ENCODE results near the gene FTCDNL1. TPM values are rescaled to one million over a fixed set of nuclear protein-coding genes. Genes with fewer than 3 reads are reported as not detected.

The FTCDNL1 gene
- polyA plus RNA-seq, 1 of the 3 experiments (the other 2 are of a cell fraction): not detected

- no peaks in the 10 kb centered on the region for H3K79me2 ChIP-seq (ENCODE audit: insufficient read depth)
- H3K4me1 ChIP-seq (ENCODE audit: control insufficient read depth in 1 of 2, insufficient read depth in 2 of 2, low read depth in 1 of 2, low read length in 1 of 2): no peaks in the 10 kb centered on the region
- no peaks in the 10 kb centered on the region for H3K36me3 ChIP-seq (replicated peaks in 1 of 2; ENCODE audit: control insufficient read depth in 1 of 2, insufficient read depth in 2 of 2, low read length in 1 of 2)
- 7% methylated on average over 7 of the region's 7 CpGs for WGBS (ENCODE audit: low lambda C conversion rate)
- H2AFZ ChIP-seq (ENCODE audit: low read depth): no peak overlapping the region
- H3K9me3 ChIP-seq: no peaks in the 10 kb centered on the region
- no peak overlapping the region for H3K9ac ChIP-seq
- H4K20me1 ChIP-seq (ENCODE audit: insufficient read depth): no peaks in the 10 kb centered on the region
- no peak overlapping the region for H3K4me3 ChIP-seq (ENCODE audit: low read depth in 2 of 2, low read length in 1 of 2)
- H3K9me2 ChIP-seq: peaks cover 2% of the 10 kb centered on the region; the same call in 1 of the 2 replicates
- POLR2A ChIA-PET: interaction anchor here (0.6 kb wide), 1 partner anchor 72 kb away, joined by 4 read pairs; no protein-coding TSS in a partner anchor
- TF ChIP-seq GATA2 (CRISPR knock-in tag; IDR thresholded peaks at IDR 0.05): no peak
- no peak for TF ChIP-seq MXI1 (IDR thresholded peaks at IDR 0.05; ENCODE audit: low read depth, low read length)
- TF ChIP-seq NRF1 (IDR thresholded peaks at IDR 0.05; ENCODE audit: low read depth, low read length): no peak
- TF ChIP-seq SMC3 (IDR thresholded peaks at IDR 0.05; ENCODE audit: low read depth, low read length): no peak
- TF ChIP-seq MAX (IDR thresholded peaks at IDR 0.05; ENCODE audit: low read depth): no peak
- TF ChIP-seq USF2 (IDR thresholded peaks at IDR 0.05; ENCODE audit: borderline replicate concordance, low read depth, low read length): no peak
- TF ChIP-seq CHD2 (IDR thresholded peaks at IDR 0.05; ENCODE audit: low read length, partially characterized antibody): no peak
- TF ChIP-seq CTCF (IDR thresholded peaks at IDR 0.05): no peak
- no peak for TF ChIP-seq RAD21 (IDR thresholded peaks at IDR 0.05; ENCODE audit: low read length)
- H3K27ac ChIP-seq (ENCODE audit: low read depth in 2 of 2, low read length in 1 of 2): no peak overlapping the region
- CTCF ChIA-PET: no interaction called here
- no peaks in the 10 kb centered on the region for H3F3A ChIP-seq (replicated peaks; ENCODE audit: insufficient read depth)
- H3K4me2 ChIP-seq: no peak overlapping the region
- no peak for DNase-seq
- peaks cover under 1% of the 10 kb centered on the region; the same call in 1 of the 2 replicates for H3K27me3 ChIP-seq (ENCODE audit: insufficient read depth)
Measured at GRCh38 chr2:199806179-199806578, 44.8 kb downstream of the FTCDNL1 start.

GRCh38 chr2:199804831-199805230, 46.2 kb downstream of the FTCDNL1 start:
- Histone ChIP-seq H3K4me1 (ENCODE audit: control insufficient read depth in 1 of 2, insufficient read depth in 2 of 2, low read depth in 1 of 2, low read length in 1 of 2) (no peaks in the 10 kb centered on the region), H3K4me2 (no peak overlapping the region), H3K27ac (ENCODE audit: low read depth in 2 of 2, low read length in 1 of 2) (no peak overlapping the region), H3F3A (replicated peaks; ENCODE audit: insufficient read depth) (no peaks in the 10 kb centered on the region), H3K4me3 (ENCODE audit: low read depth in 2 of 2, low read length in 1 of 2) (no peak overlapping the region), H3K9ac (no peak overlapping the region), H4K20me1 (ENCODE audit: insufficient read depth) (no peaks in the 10 kb centered on the region), H3K27me3 (ENCODE audit: insufficient read depth) (no peaks in the 10 kb centered on the region; the same call in 1 of the 2 replicates), H3K79me2 (ENCODE audit: insufficient read depth) (no peaks in the 10 kb centered on the region), H3K36me3 (replicated peaks in 1 of 2; ENCODE audit: control insufficient read depth in 1 of 2, insufficient read depth in 2 of 2, low read length in 1 of 2) (no peaks in the 10 kb centered on the region), H3K9me3 (no peaks in the 10 kb centered on the region), H3K9me2 (no peaks in the 10 kb centered on the region), H2AFZ (ENCODE audit: low read depth) (no peak overlapping the region)
- POLR2A ChIA-PET: no interaction called here
- WGBS (ENCODE audit: low lambda C conversion rate): 0% methylated on average over 1 of the region's 1 CpG
- no peak for DNase-seq
- CTCF ChIA-PET: interaction anchor here (0.9 kb wide), 1 partner anchor 65 kb away, joined by 3 read pairs; no protein-coding TSS in a partner anchor
- TF ChIP-seq NRF1 (IDR thresholded peaks at IDR 0.05; ENCODE audit: low read depth, low read length) (no peak), RAD21 (IDR thresholded peaks at IDR 0.05; ENCODE audit: low read length) (no peak)

Data from SK-N-SH (cell line).